ENCODE data around the gene CCM2. TPM values are rescaled to one million over a fixed set of nuclear protein-coding genes. Genes with fewer than 3 reads are reported as not detected.

The CCM2 gene
- total RNA-seq, 4 donors from 2014 or later: 35.8 to 62.0 (median 51.9) TPM

DNA sequence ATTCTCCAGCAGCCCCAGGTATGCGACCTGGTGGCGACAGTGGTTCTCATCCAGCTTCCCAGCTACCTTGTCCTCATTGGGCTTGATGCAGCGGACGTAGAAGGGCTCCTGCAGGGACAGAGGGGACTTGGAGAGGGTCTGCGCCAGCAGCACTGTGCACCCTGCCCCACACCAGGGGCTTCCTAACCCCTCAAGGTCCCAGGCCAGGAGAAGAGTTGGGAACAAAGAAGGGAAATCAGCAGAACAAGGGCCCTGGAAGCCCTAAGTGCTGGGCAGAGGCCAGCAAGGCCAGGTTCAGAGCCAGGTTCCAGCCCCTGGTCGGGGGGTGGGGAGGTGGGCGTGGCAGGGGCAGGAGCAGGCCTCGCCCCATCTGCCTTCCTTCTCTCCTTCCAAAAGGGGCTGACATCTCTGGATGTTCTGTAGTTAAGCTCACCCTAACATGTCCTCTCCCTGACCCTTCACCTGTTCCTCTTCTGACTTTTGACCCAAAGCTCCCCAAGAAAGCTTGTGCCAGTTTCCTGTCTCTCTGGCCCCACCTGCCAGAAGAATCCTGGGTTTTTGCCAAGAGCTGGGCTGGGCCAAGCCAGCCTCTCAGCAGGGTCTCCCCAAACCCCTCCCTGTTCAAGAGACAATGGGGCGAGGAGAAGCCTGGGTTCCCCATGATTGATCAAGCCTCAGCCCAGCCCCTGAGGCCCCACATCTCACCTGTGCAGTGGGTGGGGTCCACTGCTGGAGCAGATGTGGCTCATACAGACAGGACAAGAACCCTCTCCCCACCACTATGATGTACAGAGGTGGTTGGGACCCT is 33.1 kb upstream of the CCM2 start:
- 70% methylated on average over 3 of the region's 9 CpGs; no CpG with 5 or more reads in 1 of the 2 donors for WGBS, 2 donors (ENCODE audit: low coverage in 1 of 2)
- no peaks in the 10 kb centered on the region for H3K36me3 ChIP-seq
- H3K4me3 ChIP-seq: no peak overlapping the region
- ATAC-seq: no peak
- no peak overlapping the region for H3K27ac ChIP-seq
- H3K4me1 ChIP-seq: peaks cover 0 to 16% (median 10%) of the 10 kb centered on the region in 3 donors
- H3K9me3 ChIP-seq: no peaks in the 10 kb centered on the region
- H3K27me3 ChIP-seq: peaks cover 20% of the 10 kb centered on the region
- TF ChIP-seq, protein P1, sequence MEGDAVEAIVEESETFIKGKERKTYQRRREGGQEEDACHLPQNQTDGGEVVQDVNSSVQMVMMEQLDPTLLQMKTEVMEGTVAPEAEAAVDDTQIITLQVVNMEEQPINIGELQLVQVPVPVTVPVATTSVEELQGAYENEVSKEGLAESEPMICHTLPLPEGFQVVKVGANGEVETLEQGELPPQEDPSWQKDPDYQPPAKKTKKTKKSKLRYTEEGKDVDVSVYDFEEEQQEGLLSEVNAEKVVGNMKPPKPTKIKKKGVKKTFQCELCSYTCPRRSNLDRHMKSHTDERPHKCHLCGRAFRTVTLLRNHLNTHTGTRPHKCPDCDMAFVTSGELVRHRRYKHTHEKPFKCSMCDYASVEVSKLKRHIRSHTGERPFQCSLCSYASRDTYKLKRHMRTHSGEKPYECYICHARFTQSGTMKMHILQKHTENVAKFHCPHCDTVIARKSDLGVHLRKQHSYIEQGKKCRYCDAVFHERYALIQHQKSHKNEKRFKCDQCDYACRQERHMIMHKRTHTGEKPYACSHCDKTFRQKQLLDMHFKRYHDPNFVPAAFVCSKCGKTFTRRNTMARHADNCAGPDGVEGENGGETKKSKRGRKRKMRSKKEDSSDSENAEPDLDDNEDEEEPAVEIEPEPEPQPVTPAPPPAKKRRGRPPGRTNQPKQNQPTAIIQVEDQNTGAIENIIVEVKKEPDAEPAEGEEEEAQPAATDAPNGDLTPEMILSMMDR (IDR thresholded peaks at IDR 0.05): no peak
- no peak for TF ChIP-seq POLR2A (IDR thresholded peaks at IDR 0.05)
- no peak for TF ChIP-seq EP300 (IDR thresholded peaks at IDR 0.05)
- TF ChIP-seq POLR2AphosphoS5 (IDR thresholded peaks at IDR 0.05): no peak

DNA sequence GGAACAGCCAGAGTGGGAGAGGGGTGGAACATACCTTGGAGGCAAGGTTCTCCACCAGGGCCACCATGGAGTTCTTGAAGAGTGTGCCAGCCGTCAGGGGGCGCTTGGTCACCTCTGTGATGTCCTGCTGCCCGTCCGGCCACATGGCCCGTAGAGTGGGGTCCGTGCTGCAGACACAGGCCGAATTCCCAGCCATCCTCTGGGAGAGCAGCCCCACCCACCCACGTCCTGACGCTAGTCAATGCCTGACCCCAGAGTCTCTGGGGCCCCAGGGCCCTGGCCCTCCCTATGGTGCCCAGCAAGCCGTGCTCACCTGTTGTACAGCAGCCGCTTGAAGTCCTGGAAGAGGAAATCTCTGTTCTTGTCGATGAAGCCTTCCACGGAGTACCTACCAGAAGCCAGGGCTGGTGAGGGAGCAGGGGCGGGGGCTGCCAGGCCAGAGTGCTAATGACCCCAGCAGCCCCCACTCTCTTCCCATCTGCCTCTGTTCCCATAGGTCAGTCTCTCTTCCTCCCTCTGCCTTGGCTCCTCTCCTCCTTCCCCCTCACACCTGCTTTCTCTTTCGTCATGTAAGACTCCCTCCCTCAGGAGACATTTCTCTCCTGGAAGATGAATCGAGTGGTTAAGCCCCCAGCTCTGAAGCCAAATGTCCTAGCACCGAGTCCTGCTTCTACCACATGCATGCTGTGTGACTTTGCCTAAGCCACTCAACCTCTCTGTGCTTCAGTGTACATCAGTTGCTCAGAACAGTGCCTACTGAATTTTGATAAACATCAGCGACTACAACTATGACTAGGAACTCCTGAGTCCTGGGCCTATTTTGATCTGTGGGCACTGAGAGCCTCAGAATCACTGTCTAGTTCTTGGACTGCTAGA is 32.2 kb upstream of the CCM2 start:
- 70 to 75% methylated on average over 3 of the region's 18 CpGs for WGBS, 2 donors (ENCODE audit: low coverage in 1 of 2)
- Histone ChIP-seq H3K9me3 (no peaks in the 10 kb centered on the region), H3K27ac (no peak overlapping the region), H3K4me3 (no peak overlapping the region), H3K36me3 (no peaks in the 10 kb centered on the region), H3K4me1 (peaks cover 0 to 8% (median 4%) of the 10 kb centered on the region in 3 donors), H3K27me3 (peaks cover 11% of the 10 kb centered on the region)
- ATAC-seq: no peak
- TF ChIP-seq, protein P1 (IDR thresholded peaks at IDR 0.05): peak in 1 of 4 experiments; percentile 22
- no peak for TF ChIP-seq POLR2AphosphoS5 (IDR thresholded peaks at IDR 0.05)

DNA sequence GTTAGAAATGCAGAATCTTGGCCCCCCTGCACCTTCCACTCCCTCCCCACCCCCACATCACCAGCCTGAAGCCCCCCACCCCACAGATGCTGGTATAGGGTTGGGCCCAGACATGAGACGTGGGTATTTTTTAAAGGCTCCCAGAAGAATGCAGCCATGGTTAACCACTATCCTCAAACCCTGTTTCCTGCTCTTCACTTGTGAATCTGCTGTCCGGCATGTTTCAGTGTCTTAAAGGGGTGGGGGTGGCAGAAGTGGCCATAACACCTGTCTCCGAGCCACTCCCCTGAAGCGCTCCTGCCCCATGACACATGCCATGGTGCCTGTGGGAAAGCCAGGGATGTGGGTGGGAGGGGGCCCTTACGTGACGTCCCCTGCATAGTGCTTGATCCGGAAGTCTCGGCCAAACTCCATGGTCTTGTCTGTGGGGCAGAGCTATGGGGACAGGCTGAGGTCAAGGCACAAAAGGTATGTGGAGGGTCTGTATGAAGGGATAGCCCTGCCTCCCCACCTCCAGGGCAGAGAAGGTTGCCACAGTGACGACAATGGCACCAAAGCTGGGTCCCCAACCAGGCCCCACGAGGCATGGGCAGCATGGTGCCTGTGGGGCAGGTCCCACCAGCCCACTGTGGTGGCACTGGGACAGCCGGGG is 30.8 kb upstream of the CCM2 start:
- Histone ChIP-seq H3K27ac (no peak overlapping the region), H3K4me3 (no peak overlapping the region), H3K36me3 (no peaks in the 10 kb centered on the region), H3K9me3 (no peaks in the 10 kb centered on the region), H3K4me1 (no peaks in the 10 kb centered on the region), H3K27me3 (no peaks in the 10 kb centered on the region)
- 81% methylated on average over 3 of the region's 11 CpGs; no CpG with 5 or more reads in 1 of the 2 donors for WGBS, 2 donors (ENCODE audit: low coverage in 1 of 2)
- ATAC-seq: no peak
- TF ChIP-seq POLR2AphosphoS5 (IDR thresholded peaks at IDR 0.05): no peak

DNA sequence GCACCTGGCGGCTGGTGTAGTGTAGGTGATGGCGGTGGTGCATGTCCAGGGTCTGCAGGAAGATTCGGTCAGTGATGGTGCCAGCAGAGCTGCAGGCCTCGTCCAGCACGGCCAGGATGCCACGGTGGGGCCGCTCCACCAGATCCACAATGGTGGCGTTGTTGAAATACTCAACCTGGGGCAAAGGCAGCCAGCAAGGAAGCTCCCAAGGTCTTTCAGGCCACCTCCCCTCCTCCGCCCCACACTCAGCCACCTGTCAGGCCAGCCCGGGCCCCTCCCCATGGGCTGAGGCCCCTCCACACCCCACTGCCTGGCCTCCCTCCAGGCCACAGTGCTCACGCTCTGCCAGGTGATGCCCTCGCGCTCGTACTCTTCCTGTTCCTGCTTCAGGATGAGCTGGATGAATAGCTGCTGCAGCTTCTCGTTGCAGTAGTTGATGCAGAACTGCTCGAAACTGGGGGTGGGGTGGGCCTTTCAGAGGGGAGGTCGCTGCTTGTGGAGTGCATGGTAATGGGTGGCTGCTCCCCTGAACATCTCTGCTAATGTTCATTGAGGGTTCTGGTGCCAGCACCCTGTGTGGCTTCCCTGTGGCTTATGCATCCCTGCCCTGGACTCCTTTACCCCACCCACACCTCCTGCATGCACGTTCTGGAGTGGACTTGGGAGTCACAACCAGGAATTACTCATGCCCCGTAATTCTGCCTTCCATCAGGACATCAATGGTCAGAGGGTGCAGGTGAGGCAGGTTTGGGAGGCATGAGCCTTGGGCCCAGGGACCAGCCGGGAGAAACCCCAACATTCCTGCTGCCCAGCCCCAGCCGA is 30.1 kb upstream of the CCM2 start:
- Histone ChIP-seq H3K4me1 (no peaks in the 10 kb centered on the region), H3K9me3 (no peaks in the 10 kb centered on the region), H3K36me3 (no peaks in the 10 kb centered on the region), H3K4me3 (no peak overlapping the region), H3K27ac (no peak overlapping the region), H3K27me3 (no peaks in the 10 kb centered on the region)
- WGBS, 2 donors (ENCODE audit: low coverage in 1 of 2): no CpG with 5 or more reads among the region's 21 CpGs
- ATAC-seq: no peak
- TF ChIP-seq, protein P1 (IDR thresholded peaks at IDR 0.05): no peak
- TF ChIP-seq POLR2AphosphoS5 (IDR thresholded peaks at IDR 0.05) (no peak), POLR2A (IDR thresholded peaks at IDR 0.05) (no peak), EP300 (IDR thresholded peaks at IDR 0.05) (no peak)
